Adrenal gland (tissue), 12 donors: Measurements from ENCODE around the gene NAT8. TPM values are rescaled to one million over a fixed set of nuclear protein-coding genes. Genes with fewer than 3 reads are reported as not detected.
"Not testable (repeated sequence)": the region's sequence is repeated elsewhere in the genome, so short reads cannot be mapped to it uniquely, and the experiment has no call there.

ENCODE experiments used
- DNase-seq, 7 donors: peaks; one replicate each; pipeline ENCODE4 v3.0.0-alpha.2; 2019 to 2020
- H3K27ac ChIP-seq, 5 donors: fragments of 200-600 bp; sonication (generic) in 4 of 5; 1 replicate in 3 of 5; 2 replicates in 2 of 5; pipeline versions ENCODE4 v1.5.1 to v1.8.0; 2016 to 2020; ENCODE audit warnings: mild to moderate bottlenecking in 1 of 5
- H3K27me3 ChIP-seq: fragments of 200-600 bp; 2 replicates; pipeline ENCODE4 v1.8.0; 2021
- H3K36me3 ChIP-seq, 2 donors: fragments of 200-600 bp; replicated peaks in 1 of 2; 1 replicate in 1 of 2; 2 replicates in 1 of 2; pipeline versions ENCODE4 v1.5.1 to v1.8.0; 2018 to 2022
- H3K4me1 ChIP-seq, 2 donors: fragments of 200-600 bp; replicated peaks in 1 of 2; 1 replicate in 1 of 2; 2 replicates in 1 of 2; pipeline versions ENCODE4 v1.5.1 to v1.8.0; 2018 to 2021
- H3K4me3 ChIP-seq, 4 donors: fragments of 200-600 bp; sonication (generic) in 3 of 4; one replicate each; pipeline ENCODE4 v1.5.1; 2016 to 2018
- H3K9me3 ChIP-seq, 3 donors: fragments of 200-600 bp; sonication (generic) in 1 of 3; replicated peaks in 1 of 3; 1 replicate in 2 of 3; 2 replicates in 1 of 3; pipeline versions ENCODE4 v1.5.1 to v1.8.0; 2016 to 2021
- CTCF ChIP-seq, 6 experiments: fragments of 450-650 bp in 4 of 6; fragments of 200-600 bp in 2 of 6; sonication (generic) in 1 of 6; IDR thresholded peaks; 1 replicate in 5 of 6; 2 replicates in 1 of 6; pipeline versions ENCODE4 v1.5.1 to v1.8.0; 2016 to 2021; ENCODE audit warnings: antibody characterized with exemption in 6 of 6, mild to moderate bottlenecking in 2 of 6, moderate library complexity in 1 of 6
- WGBS, 4 donors: extraction: QIAGEN DNeasy Blood & Tissue Kit in 2 of 4; methylation state at CpG; one replicate each; pipeline versions ENCODE4 v1.1.5 to v1.1.7; 2013 to 2017; 5-methylcytosine and 5-hydroxymethylcytosine counted together
- intact Hi-C, 2 donors: fragments of 100-400 bp; cut with DNase I; formaldehyde crosslinking; loops; one replicate each; pipeline versions ENCODE4 v1.14.1 to v1.15.0; 2022 to 2023
- polyA plus RNA-seq, 3 donors: library from polyadenylated mRNA; stranded (reverse); fragments of 200-250 nt in 2 of 3; fragments of 350-450 nt in 1 of 3; fragmentation: Illumina TruSeq in 1 of 3; extraction: RNeasy Lipid Tissue Mini Kit (QIAGEN cat#74804) in 1 of 3; gene quantifications; one replicate each; pipeline ENCODE4 v1.2.3, GENCODE V29; 2013 to 2014
- total RNA-seq, 9 donors: library from RNA; depleted of rRNA in 4 of 9; stranded (reverse); fragments of >200 nt in 4 of 9; fragments of 120-200 nt in 1 of 9; fragmentation: NEBNext Ultra II Directional in 1 of 9; extraction: Animal tissue kit (Norgen Biotek cat#: 25700) in 1 of 9; gene quantifications; one replicate each; pipeline versions ENCODE4 v1.1.0 to v1.2.4, GENCODE V29; 2013 to 2023
- donor health status: healthy with polysubstance abuse.
- donor health status: Bipolar disorder and iron deficiency.
- donor health status: DM: yes; HTN: yes; CAD: no.
- donor health status: DM: no; HTN: no; CAD: no.
- donor health status: DM: no; HTN: no; CAD: no.
- donor health status: DM: yes; HTN: yes; CAD: no.

The NAT8 gene
- total and polyA plus RNA-seq, 12 donors: 0.10 to 1.2 (median 0.60) TPM; not detected in 6

GRCh38 chr2:73679951-73680571 lies 37.8 kb upstream of the NAT8 start:
- intact Hi-C loops, H3K27ac ChIP-seq, H3K36me3 ChIP-seq, H3K4me3 ChIP-seq, H3K9me3 ChIP-seq, H3K27me3 ChIP-seq, H3K4me1 ChIP-seq: not testable (repeated sequence)
- peak in 4 of 7 donors; percentile 36 to 58 (median 48) for DNase-seq
- peak in 5 of 6 experiments; percentile 24 to 64 (median 42) for TF ChIP-seq CTCF (IDR thresholded peaks at IDR 0.05)
- 22 to 28% (median 23%) methylated on average over 5 of the region's 5 CpGs for whole genome bisulfite sequencing, 4 donors

GRCh38 chr2:73679237-73679636 lies 37.0 kb upstream of the NAT8 start:
- H3K36me3 ChIP-seq, H3K4me1 ChIP-seq, H3K27ac ChIP-seq, H3K27me3 ChIP-seq, H3K4me3 ChIP-seq, intact Hi-C loops, DNase-seq, H3K9me3 ChIP-seq: not testable (repeated sequence)
- 14 to 72% (median 44%) methylated on average over 1 to 2 of the region's 2 CpGs for WGBS, 4 donors

GRCh38 chr2:73678008-73678407 lies 35.8 kb upstream of the NAT8 start:
- H3K9me3 ChIP-seq, H3K27me3 ChIP-seq, intact Hi-C loops, H3K4me1 ChIP-seq, DNase-seq, H3K4me3 ChIP-seq, H3K27ac ChIP-seq, H3K36me3 ChIP-seq: not testable (repeated sequence)
- WGBS, 4 donors: 54 to 78% (median 64%) methylated on average over 2 of the region's 2 CpGs

- H3K27me3 ChIP-seq, H3K9me3 ChIP-seq, DNase-seq, H3K4me3 ChIP-seq, H3K4me1 ChIP-seq, intact Hi-C loops, H3K36me3 ChIP-seq, H3K27ac ChIP-seq: not testable (repeated sequence)
- 68 to 82% (median 76%) methylated on average over 5 to 6 of the region's 6 CpGs for WGBS, 4 donors
These were observed 34.0 kb upstream of the NAT8 start for GRCh38 chr2:73676211-73676610.

- not testable (repeated sequence) for H3K27ac ChIP-seq, H3K27me3 ChIP-seq
- whole genome bisulfite sequencing, 4 donors: 43 to 76% (median 63%) methylated on average over 1 of the region's 1 CpG
These were observed 32.5 kb upstream of the NAT8 start for GRCh38 chr2:73674696-73675157.

GRCh38 chr2:73669976-73670375 lies 27.8 kb upstream of the NAT8 start:
- intact Hi-C loops, H3K4me1 ChIP-seq, H3K4me3 ChIP-seq, H3K36me3 ChIP-seq, H3K9me3 ChIP-seq, H3K27me3 ChIP-seq, H3K27ac ChIP-seq, DNase-seq: not testable (repeated sequence)
- 77 to 87% (median 83%) methylated on average over 4 to 6 of the region's 6 CpGs for WGBS, 4 donors

More at GRCh38 chr2:73674696-73675157, 32.5 kb upstream of the NAT8 start:
- DNase-seq, H3K4me3 ChIP-seq, H3K36me3 ChIP-seq, H3K4me1 ChIP-seq, H3K9me3 ChIP-seq, intact Hi-C loops: not testable (repeated sequence)

- DNase-seq, H3K9me3 ChIP-seq, intact Hi-C loops, H3K4me3 ChIP-seq, H3K36me3 ChIP-seq, H3K4me1 ChIP-seq, H3K27ac ChIP-seq, H3K27me3 ChIP-seq: not testable (repeated sequence)
- 89 to 98% (median 95%) methylated on average over 3 of the region's 3 CpGs for whole genome bisulfite sequencing, 4 donors
These were observed 25.0 kb upstream of the NAT8 start for GRCh38 chr2:73667239-73667638.
